Cerebellar cortex (tissue), 1 donor: ENCODE data around the gene COL4A6.

Experiments
- DNase-seq: peaks from one replicate; pipeline ENCODE4 v3.0.0-alpha.2; 2015; ENCODE audit warnings: low spot score

COL4A6 gene

DNA sequence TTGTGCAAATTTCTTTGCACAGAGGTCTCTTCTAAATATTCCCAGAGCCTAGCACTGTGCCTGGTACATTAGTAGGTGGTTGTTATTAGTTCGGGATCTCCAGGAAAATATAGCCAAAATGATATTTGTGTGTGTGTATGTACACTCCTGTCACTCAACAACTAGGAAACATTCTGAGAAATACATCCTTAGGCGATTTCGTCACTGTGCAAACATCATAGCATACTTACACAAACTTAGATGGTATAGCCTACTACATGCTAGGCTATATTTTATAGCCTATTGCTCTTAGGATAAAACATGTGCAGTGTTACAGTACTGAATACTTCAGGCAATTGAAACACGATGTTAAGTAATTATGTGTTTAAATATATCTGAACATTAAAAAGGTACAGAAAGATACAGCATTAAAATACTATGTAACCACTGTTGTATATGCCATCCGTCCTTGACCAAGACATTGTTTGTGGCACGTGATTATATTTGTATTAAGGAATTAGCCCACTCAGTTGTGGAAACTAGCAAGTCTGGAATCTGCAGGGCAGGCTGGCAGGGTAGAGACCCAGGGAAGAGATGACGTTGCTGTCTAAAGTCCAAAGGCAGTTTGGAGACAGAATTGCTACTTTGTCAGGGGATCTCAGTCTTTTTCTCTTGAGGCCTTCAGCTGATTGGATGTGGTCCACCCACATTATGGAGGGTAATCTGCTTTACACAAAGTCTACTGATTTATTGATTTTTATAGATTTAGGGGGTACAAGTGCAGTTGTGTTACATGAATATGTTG, 106.9 kb downstream of the COL4A6 start:
- no peak for DNase-seq

DNA sequence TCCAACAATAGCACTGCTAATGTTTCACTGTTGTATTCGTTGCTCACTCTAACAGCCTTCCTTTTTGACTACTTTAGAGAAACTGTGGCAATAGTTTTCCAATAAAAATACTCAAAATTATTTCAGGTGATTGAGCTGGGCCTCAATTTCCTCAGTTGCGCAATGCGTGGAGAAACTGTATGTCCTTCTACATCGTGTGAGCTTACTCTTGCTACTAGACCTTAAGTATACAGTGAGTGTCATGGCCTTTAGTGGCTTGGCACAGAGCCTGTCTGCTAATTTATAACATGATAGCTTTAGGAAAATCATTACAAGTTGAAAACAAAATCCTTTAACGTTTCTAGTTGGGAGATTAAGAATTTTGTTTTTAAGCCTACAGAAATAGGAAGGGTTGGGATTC, 114.5 kb downstream of the COL4A6 start:
- DNase-seq = no peak

DNA sequence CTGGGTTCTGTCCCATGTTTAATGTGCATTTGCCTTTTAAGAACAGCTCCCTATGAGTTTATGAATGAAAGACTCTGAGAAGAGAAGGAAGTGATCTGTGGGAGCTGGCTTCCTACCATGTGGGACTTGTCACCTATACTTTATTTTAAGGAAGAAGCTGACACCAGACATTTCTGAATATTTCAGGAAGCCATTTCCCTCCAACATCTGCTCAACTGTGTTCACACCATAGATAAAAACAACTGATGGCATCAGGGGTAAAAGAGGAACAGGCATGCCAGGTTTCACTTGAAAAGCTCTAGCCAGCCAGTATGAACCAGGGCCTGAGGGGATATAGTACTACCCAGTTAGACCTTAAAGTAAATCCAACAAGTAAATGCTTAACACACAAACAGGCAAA, 116.0 kb downstream of the COL4A6 start:
- DNase-seq = no peak

DNA sequence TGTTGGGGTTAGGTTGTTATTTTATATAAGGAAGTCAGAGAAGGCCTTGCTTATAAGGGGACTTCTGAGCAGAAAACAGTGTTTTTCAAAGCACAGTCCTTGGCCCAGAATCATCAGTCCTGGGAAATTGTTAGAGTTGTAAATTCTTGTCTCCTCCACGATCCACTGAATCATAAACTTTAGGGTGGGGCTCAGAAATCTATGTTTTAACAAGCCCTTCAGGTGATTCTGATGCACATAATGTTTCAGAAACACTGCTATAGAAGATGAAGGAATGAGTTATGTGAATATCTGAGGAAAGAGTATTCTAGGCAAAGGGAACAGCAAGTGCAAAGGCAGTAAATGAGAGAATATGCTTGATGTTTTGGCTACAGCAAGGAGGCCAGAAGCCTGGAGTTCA, 121.8 kb downstream of the COL4A6 start:
- DNase-seq = no peak

DNA sequence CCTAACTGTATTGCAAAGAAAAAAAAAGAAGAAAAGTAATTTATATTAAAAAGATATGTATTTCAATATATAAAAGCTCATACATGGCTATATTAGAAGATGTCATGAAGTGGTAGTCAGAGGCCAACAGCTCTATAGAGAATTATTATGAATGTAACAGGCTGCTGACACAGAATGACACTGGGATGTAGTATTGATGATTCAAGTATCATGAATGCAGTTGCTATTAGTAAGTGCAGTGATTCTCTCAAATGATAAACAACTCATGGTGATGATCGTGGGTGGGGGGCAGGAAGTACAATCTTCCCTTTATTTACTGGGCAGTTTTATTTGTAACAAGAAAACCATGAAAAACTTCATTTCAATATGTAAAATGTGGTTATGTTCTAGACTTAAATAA, 124.6 kb downstream of the COL4A6 start:
- DNase-seq = no peak

DNA sequence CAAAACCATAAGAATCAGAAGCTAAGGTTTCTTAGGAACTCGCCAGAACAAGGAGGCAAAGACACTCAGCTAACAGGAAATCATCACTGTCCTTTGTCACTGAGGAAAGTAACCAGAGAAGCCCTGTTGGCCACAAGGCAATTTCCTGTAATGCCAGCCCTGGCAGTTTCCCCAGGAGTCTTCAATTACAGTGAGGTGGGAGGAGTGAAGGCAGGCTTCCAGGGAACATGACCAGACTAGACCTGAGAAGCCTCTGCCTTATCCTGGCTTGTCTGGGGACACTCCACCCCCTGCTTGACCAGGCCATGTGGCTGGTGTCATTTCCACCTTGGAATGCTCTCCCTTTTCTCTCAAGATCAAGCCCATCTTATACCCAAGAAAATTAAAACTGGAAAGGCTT, 125.3 kb downstream of the COL4A6 start:
- peak; percentile 14 for DNase-seq

DNA sequence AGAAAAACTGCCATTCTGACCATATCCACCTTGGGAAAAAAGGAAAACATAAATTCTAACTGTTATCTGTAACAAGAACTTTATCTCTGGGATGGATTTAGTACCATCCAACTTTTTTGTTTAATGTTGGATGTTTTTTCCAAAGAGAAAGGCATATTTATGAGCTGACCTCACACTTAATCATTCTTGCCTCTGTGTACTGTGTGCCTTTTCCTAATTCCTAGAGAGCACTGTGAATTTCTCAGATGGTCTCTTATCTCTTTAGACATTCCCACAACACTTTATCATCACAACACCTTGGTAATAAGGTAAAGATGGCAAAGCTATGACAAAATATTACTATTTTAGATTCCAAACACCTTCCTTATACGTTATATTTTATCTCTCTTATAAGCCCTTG, 126.2 kb downstream of the COL4A6 start:
- no peak for DNase-seq

DNA sequence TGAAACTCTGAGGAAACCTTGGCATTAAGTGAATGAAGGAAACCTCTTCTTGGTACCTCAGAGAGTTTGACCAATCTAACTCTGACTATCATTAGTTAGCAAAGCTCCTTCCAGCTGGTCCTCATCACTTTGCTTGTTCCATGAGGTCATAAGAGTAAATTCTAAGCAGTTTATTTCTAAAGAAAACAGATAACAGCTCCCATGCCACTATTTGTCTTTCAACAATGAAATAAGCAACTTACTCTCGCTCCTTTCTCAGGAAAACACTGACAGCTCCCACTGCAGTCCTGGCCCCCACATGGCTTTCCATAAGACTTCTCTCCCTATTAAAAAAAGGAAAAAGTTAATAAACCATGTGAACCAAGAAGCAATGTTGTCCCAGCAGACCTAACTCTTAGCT, 127.7 kb downstream of the COL4A6 start:
- no peak for DNase-seq

DNA sequence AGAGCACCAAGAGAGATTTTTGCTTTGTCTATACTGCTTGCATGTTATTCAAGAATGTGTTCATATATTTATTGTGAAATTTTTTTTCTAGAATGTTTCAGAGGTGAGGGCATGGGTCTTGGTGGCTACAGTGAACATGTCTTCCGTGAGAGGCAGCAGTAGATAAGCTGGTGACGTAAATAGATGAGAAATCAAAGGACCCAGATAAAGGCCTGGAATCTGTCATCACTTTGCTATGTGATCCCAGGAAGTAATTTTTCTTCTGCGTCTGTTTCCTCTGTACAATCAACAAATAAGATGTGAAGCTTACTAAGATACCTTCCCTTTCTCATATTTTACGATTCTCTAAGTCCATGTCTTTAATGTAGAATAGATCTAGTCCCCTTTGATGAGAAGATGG, 129.1 kb downstream of the COL4A6 start:
- DNase-seq = no peak

DNA sequence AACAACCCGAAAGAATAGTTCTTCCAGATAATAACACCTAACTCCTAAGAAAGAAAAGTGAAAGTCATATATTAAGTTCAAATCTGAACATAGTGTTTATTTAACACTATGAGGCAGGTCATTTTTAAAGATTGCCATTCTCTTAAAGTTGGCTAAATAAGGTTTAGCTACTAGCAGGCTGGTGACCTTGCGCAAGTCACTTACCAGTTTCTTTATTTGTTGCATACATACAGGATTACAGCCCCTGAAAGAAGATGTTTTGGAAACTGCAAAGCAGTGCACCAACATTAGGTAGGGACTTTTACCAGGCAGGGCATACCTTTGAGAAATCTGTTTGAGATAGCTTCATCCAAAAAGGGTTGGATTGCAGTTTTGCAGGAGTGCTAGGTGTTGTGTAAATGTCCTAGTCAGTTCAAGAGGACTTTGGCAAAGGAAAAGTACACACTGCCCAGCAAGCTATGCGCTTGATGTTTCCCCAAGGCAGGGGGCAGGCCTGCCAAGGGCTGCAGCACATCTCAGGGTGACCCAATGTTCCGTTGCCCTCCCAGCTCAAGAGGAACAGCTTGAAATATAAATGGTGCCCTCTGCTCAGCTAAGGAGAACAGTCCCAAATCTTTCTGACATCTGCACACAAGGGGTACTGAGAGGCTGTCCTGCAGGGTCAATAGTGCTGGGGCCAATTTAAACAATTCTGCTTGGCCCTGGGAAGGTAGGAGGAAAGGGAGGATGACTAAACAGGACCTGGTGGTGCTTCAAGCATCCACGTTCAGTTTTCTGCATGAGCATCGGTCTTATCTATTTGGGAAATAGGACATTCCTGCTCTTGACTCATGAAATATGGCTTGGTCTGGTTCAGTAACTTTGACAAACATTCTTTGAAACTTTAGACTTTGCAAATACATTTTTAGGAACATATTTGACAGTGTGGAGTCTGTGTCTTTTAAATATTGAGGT, 130.8 kb downstream of the COL4A6 start:
- DNase-seq = no peak

DNA sequence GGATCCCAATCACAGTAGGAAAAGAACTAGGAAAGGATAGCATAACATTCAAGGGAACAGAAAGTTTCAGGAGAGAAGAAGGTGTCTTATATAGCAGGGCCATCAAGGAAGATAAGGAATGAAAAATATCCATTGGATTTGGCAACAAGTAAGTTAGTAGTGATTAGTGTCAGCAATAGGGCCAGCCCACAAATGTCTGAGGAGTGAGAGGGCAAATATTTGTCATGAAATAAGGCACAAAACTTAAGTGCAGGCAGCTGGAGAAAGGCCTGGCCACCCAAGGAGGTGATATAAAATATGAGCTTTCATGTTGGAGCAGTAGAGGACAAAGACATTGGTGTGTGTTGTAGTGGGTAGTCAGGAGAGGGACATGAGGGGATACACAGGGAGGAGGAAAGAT, 132.1 kb downstream of the COL4A6 start:
- DNase-seq = no peak

DNA sequence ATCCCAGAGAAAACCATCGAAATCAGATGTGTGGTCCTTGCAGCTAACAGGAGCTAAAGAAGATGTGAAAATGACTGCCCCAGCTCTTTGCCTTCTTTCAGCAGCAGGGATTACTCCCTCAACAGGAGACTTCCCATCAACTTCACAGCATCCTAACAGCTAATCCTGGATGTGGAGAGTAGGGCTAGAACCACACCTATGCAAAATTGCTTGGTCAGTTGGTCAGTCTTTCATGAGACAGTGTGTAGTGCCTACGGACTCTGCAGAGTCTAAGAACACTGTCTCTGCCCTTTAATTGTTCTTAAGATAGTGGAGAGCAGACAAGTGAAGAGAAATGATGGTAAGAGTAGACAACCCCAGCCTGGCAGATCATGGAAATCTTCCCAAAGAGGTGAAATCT, 133.5 kb downstream of the COL4A6 start:
- DNase-seq = no peak

DNA sequence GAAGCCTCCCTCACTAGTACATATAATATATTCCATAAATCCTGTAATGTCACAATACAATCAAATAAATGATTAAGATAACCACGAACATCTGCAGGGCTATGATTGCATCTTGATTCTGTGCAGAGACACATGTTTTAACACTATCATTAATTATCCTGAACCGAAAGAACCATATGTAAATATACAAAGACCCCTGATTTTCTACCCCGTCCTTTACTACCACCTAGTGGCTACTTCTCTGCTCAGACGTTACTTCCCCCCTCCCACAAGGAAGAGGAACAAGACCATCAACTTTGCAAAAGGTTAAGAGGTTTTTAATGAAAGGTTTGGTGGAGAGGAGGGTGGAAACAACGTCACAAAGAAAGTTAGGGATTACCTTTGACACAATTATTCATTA, 134.0 kb downstream of the COL4A6 start:
- DNase-seq = peak; percentile 0

DNA sequence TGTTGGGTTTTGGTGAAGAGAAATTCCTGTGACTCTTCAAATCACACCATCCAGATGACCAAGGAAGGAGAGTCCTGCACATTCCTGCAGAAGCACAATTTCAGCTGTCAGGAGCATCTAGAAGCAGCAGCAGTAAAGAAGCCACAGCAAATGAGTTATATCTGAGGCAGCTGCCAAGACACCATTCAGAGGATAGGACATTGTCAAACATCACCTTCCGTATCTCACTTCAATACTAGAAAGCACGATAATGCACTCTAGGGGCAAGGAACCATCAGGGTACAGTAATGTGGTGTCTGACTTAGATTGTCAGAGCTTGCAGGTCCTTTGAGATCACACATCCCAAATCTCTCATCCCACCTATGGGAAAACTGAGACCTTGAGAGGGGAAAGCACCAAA, 134.5 kb downstream of the COL4A6 start:
- DNase-seq = no peak

DNA sequence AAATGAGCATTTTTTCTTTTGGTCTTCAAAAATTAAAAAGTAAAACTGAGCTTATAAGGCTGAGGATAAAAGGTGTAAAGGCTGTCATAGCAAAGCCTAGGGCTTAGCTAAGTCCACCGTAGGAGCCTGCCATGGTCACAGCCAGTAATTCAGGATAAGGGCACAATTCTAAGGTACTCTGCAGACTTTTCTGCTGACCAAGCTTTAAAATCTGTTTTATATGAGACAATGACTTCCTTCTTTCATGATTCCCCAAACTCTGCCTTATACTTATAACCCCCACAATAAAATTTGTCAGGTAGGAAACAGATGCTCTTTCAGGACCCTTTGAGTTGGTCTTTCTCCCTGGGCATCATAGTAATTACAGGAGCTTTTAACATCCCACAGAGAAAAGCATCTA, 138.5 kb downstream of the COL4A6 start:
- no peak for DNase-seq

DNA sequence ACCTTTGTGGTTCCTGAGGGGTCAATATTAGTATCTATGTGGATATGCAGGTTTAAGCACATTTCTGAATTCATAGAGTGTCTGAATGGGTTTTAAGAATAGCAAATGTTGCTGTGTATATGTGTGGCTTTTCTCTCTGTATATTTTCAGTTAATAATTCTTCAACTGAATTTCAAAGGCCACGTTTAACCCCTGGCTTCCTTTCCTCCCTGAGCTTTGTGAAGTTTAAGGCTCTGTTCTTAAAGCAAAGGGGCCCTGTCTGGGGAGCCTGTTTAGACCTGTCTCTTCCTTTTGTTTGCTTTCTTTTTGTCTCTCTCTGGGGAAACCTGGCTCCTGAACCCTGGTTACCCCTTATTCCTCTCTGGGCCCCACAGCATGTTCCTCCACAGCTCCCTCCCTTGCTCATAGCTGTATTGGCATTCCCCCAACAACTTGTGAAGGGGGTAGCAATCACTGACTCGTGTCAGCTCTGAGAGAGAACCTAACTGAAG, 139.1 kb downstream of the COL4A6 start:
- DNase-seq = no peak

DNA sequence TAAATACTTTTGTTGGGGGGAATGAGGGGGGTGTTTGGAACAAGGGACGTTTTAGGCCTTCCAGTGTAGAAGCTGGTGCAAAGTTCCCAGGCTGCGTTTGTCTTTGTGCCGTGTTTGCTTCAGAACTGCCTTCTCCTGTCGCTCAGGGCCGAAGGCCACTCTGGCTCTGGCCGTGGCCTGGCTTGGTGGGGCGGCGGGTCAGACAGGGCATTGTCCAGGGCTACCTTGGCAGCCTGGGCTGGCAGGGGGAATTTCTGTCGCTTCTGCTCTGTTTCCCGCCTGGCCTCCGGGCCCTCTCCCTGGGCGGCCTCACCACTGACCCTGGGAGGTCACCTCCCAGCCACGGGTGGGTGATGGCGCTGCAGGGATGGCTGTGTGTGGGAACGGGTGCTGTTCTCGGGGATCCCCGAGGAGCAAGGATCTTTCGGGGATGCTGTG, 140.0 kb downstream of the COL4A6 start:
- DNase-seq = no peak

DNA sequence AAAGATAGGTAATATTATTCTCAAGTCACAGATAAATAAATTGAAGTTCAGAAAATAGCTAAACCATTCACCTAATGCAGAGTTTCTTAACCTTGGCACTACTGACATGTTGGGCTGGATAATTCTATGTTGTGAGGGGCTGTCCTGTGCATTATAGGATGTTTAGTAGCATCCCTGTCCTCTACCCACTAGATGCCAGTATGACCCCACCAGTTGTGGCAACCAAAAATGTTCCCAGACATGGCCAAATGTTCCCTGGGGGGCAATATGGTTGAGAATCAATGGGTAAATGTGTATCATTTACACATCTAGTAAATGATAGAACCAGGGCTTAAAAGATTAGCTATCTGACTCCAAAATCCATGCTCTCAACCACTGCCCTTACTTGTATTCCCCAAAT, 140.9 kb downstream of the COL4A6 start:
- DNase-seq = no peak

DNA sequence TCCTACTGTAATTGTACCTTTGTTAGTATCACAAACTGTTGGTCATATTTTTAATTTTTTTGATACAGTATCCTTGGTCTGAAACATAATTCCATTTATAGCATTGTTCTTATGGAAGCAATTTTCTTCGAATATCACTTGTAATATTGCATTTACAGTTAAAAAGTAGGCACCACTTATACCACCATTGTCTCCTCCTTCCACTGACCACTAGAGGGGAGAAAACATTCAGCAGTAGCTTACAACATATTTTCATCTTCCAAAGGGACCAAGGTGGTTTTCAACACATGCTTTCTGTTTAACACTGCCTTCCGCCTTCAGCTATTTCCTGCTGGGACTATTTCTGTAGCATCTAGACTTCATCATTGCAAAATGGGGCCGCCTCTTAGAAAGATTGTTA, 146.2 kb downstream of the COL4A6 start:
- no peak for DNase-seq

DNA sequence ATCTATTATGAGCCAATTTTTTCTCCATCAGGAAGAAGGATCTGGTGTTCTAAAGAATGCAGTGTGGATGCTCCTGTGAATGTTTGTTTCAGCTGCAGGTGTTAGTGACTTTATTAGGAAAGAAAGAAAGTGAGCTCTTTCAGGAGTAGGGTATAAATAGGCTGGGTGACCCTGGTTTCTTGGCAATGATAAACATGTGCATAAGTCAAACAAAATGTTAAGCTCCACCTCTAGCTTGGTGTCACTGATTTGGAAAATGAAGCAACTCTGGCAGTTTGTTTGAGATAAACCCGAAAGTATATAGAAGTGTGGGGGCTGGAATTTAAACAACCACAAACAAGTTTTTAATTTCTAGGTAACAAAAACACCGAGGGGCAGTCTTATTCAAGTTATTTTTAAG, 152.3 kb downstream of the COL4A6 start:
- DNase-seq = no peak

DNA sequence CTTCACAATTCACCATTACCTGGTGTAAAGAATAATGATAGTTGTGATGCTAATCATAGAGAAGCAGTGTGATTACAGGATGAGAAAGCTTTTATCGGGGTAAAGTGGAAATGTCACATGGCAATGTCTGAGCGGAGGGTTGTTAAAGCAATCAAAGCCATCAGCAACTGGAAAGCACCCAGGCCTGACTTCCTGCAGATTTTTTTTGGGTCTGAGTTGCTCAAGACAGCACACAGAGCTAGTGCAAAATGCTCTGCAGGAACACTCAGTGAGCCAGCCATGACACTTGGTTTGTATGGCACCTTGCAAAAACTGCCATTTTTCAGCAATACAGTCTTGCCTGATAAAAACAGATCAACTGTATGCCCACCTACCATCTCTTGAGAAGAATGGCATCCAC, 152.9 kb downstream of the COL4A6 start:
- DNase-seq = no peak

DNA sequence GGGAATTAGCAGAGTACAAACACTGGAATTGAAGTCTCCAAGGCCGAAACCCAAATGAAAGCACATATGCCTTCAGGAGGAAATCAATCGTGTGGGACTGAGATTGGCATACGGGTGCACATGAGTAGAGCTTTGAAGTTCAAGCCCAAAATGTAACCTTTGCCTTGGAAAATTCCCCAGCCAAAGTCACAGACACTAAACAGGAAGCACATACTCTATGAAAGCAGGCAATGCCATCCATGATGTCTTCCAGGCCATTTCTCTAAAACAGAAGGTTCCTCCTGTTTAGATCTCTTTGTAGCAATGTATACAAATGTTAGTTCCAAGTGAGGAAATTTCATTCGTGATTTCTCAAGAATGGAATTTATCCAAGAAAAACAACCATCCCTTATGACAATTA, 162.5 kb downstream of the COL4A6 start:
- no peak for DNase-seq

DNA sequence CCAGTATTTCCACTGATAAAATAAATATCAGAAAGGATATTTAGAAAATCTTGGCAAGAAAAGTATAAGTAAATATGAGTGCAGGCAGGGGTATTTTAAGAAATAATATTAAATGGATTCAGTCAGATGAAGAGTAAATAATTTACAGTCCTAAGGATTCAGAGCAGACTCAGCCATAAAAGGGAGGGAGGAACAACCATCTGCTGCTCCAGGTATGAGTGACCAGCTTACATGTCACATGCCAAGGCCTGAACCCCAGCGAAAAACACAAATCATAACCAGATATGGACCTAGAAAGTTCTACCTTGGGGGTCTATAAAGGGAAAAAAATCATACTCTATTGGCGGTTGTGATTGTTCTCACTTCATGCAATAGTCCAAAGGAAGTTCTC, 166.8 kb downstream of the COL4A6 start:
- DNase-seq = no peak
